GM19467 (cell line): ENCODE results near the gene C2CD5.

Source experiments
- ATAC-seq: cut with Tn5 transposase; IDR thresholded peaks from one replicate; pipeline ENCODE4 v1.9.1; 2021; ENCODE audit warnings: mild to moderate bottlenecking, moderate library complexity; ENCODE audit not compliant: unreplicated experiment

The C2CD5 gene

GRCh38 chr12:22431693-22432251 is 112.6 kb downstream of the C2CD5 start:
- ATAC-seq, result no peak

- ATAC-seq, result no peak
These were observed 127.5 kb downstream of the C2CD5 start for GRCh38 chr12:22416801-22417200.

GRCh38 chr12:22415342-22416309 is 128.7 kb downstream of the C2CD5 start:
- no peak for ATAC-seq

- no peak for ATAC-seq
These were observed 129.6 kb downstream of the C2CD5 start for GRCh38 chr12:22414742-22415141.

- no peak for ATAC-seq
These were observed 130.8 kb downstream of the C2CD5 start for GRCh38 chr12:22413592-22413991.

GRCh38 chr12:22412581-22412980 is 131.8 kb downstream of the C2CD5 start:
- no peak for ATAC-seq

- no peak for ATAC-seq
These were observed 133.9 kb downstream of the C2CD5 start for GRCh38 chr12:22410486-22410885.

- ATAC-seq, result peak; percentile 98
These were observed 134.8 kb downstream of the C2CD5 start for GRCh38 chr12:22409377-22410164.

GRCh38 chr12:22408610-22409376 is 135.5 kb downstream of the C2CD5 start:
- no peak for ATAC-seq

- no peak for ATAC-seq
These were observed 136.9 kb downstream of the C2CD5 start for GRCh38 chr12:22407397-22407796.

GRCh38 chr12:22406627-22407026 is 137.7 kb downstream of the C2CD5 start:
- no peak for ATAC-seq

- no peak for ATAC-seq
These were observed 144.7 kb downstream of the C2CD5 start for GRCh38 chr12:22399464-22400180.
